ENCODE results near the gene PRUNE1. TPM values are rescaled to one million over a fixed set of nuclear protein-coding genes. Genes with fewer than 3 reads are reported as not detected.

The PRUNE1 gene
- total RNA-seq, 1 experiment from 2014 or later, result 17.4 TPM

- Histone ChIP-seq H3K4me1 (peaks cover 4% of the 10 kb centered on the region), H3K9me3 (replicated peaks) (no peaks in the 10 kb centered on the region), H3K36me3 (peaks cover 7% of the 10 kb centered on the region; the same call in 1 of the 2 replicates), H3K27me3 (no peaks in the 10 kb centered on the region), H3K27ac (no peak overlapping the region), H3K4me3 (no peak overlapping the region)
- no peak for DNase-seq
These were observed 54.6 kb downstream of the PRUNE1 start for GRCh38 chr1:151062741-151063371.

- peaks cover 12% of the 10 kb centered on the region; the same call in 1 of the 2 replicates for H3K36me3 ChIP-seq
- no peaks in the 10 kb centered on the region for H3K9me3 ChIP-seq (replicated peaks)
- no peak for DNase-seq
- H3K27ac ChIP-seq, result no peak overlapping the region
- H3K27me3 ChIP-seq, result no peaks in the 10 kb centered on the region
- H3K4me3 ChIP-seq, result no peak overlapping the region
- H3K4me1 ChIP-seq, result no peaks in the 10 kb centered on the region
These were observed 56.9 kb downstream of the PRUNE1 start for GRCh38 chr1:151065089-151065645.

- H3K36me3 ChIP-seq, result peaks cover 12% of the 10 kb centered on the region; the same call in 1 of the 2 replicates
- peaks cover 5% of the 10 kb centered on the region; the same call in 1 of the 2 replicates for H3K4me1 ChIP-seq
- no peak for DNase-seq
- no peaks in the 10 kb centered on the region for H3K9me3 ChIP-seq (replicated peaks)
- H3K27me3 ChIP-seq, result no peaks in the 10 kb centered on the region
- H3K27ac ChIP-seq, result no peak overlapping the region
- H3K4me3 ChIP-seq, result no peak overlapping the region
These were observed 58.9 kb downstream of the PRUNE1 start for GRCh38 chr1:151067185-151067584.

- no peak for DNase-seq
- Histone ChIP-seq H3K27ac (no peak overlapping the region), H3K4me3 (no peak overlapping the region), H3K27me3 (no peaks in the 10 kb centered on the region), H3K9me3 (replicated peaks) (no peaks in the 10 kb centered on the region), H3K4me1 (peaks cover 5% of the 10 kb centered on the region; the same call in 1 of the 2 replicates), H3K36me3 (peaks cover 9% of the 10 kb centered on the region; the same call in 1 of the 2 replicates)
These were observed 60.8 kb downstream of the PRUNE1 start for GRCh38 chr1:151069103-151069486.

GRCh38 chr1:151070474-151071276 lies 62.4 kb downstream of the PRUNE1 start, which contains the start of gene GABPB2:
TSS of gene GABPB2 (plus strand) at chr1:151070761. CDS start at chr1:151088190, 17,429 bp downstream.
- Histone ChIP-seq H3K27me3 (no peaks in the 10 kb centered on the region), H3K36me3 (peaks cover 9% of the 10 kb centered on the region; the same call in 1 of the 2 replicates), H3K27ac (peak within 1 kb of the TSS; percentile 91), H3K4me3 (peak within 1 kb of the TSS; percentile 69), H3K4me1 (peaks cover 5% of the 10 kb centered on the region; the same call in 1 of the 2 replicates), H3K9me3 (replicated peaks) (no peaks in the 10 kb centered on the region)
- DNase-seq, result peak; percentile 92

GRCh38 chr1:151072224-151072623 lies 64.0 kb downstream of the PRUNE1 start:
- Histone ChIP-seq H3K4me3 (no peak overlapping the region), H3K36me3 (peaks cover 9% of the 10 kb centered on the region; the same call in 1 of the 2 replicates), H3K9me3 (replicated peaks) (no peaks in the 10 kb centered on the region), H3K27ac (no peak overlapping the region), H3K4me1 (peaks cover 5% of the 10 kb centered on the region; the same call in 1 of the 2 replicates), H3K27me3 (no peaks in the 10 kb centered on the region)
- DNase-seq, result no peak

Other genes with a start within 250 kb of the PRUNE1 start
- 14.2 and 14.4 TPM in 2 replicates for gene CTSS, start 242.7 kb upstream of the PRUNE1 start, total RNA-seq (2014; rRNA removed; shearing (Covaris generic))
- gene CTSK, start 200.2 kb upstream of the PRUNE1 start, total RNA-seq (2014; rRNA removed; shearing (Covaris generic)), result 0.97 and 1.3 TPM in 2 replicates
- gene ARNT, start 131.8 kb upstream of the PRUNE1 start, total RNA-seq (2014; rRNA removed; shearing (Covaris generic)), result 25.4 and 26.0 TPM in 2 replicates
- not detected in 2 replicates for gene CTXND2, start 121.3 kb upstream of the PRUNE1 start, total RNA-seq (2014; rRNA removed; shearing (Covaris generic))
- gene SETDB1, start 82.1 kb upstream of the PRUNE1 start, total RNA-seq (2014; rRNA removed; shearing (Covaris generic)), result 42.8 and 46.2 TPM in 2 replicates
- gene CERS2, start 33.6 kb upstream of the PRUNE1 start, total RNA-seq (2014; rRNA removed; shearing (Covaris generic)), result 87.3 and 95.2 TPM in 2 replicates
- not detected in 2 replicates for gene ANXA9, start 26.2 kb upstream of the PRUNE1 start, total RNA-seq (2014; rRNA removed; shearing (Covaris generic))
- gene MINDY1, start 1.5 kb upstream of the PRUNE1 start, total RNA-seq (2014; rRNA removed; shearing (Covaris generic)), result 2.0 and 2.5 TPM in 2 replicates
- 0.22 and 0.56 TPM in 2 replicates for gene BNIPL, start 28.1 kb downstream of the PRUNE1 start, total RNA-seq (2014; rRNA removed; shearing (Covaris generic))
- 1.8 and 2.0 TPM in 2 replicates for gene C1orf56, start 39.3 kb downstream of the PRUNE1 start, total RNA-seq (2014; rRNA removed; shearing (Covaris generic))
- 42.2 and 48.3 TPM in 2 replicates for gene CDC42SE1, start 51.2 kb downstream of the PRUNE1 start, total RNA-seq (2014; rRNA removed; shearing (Covaris generic))
- gene MLLT11, start 51.9 kb downstream of the PRUNE1 start, total RNA-seq (2014; rRNA removed; shearing (Covaris generic)), result 14.9 and 15.7 TPM in 2 replicates
- gene GABPB2, start 62.3 kb downstream of the PRUNE1 start, total RNA-seq (2014; rRNA removed; shearing (Covaris generic)), result 3.0 and 3.2 TPM in 2 replicates
- 11.2 and 12.5 TPM in 2 replicates for gene SEMA6C, start 138.2 kb downstream of the PRUNE1 start, total RNA-seq (2014; rRNA removed; shearing (Covaris generic))
- gene TNFAIP8L2, start 148.2 kb downstream of the PRUNE1 start, total RNA-seq (2014; rRNA removed; shearing (Covaris generic)), result not detected in 2 replicates
- 13.4 and 15.8 TPM in 2 replicates for gene LYSMD1, start 157.5 kb downstream of the PRUNE1 start, total RNA-seq (2014; rRNA removed; shearing (Covaris generic))
- gene SCNM1, start 157.7 kb downstream of the PRUNE1 start, total RNA-seq (2014; rRNA removed; shearing (Covaris generic)), result 48.9 and 57.8 TPM in 2 replicates
- not detected in 2 replicates for gene TMOD4, start 167.5 kb downstream of the PRUNE1 start, total RNA-seq (2014; rRNA removed; shearing (Covaris generic))
- 49.4 and 55.2 TPM in 2 replicates for gene VPS72, start 181.7 kb downstream of the PRUNE1 start, total RNA-seq (2014; rRNA removed; shearing (Covaris generic))
- 85.0 and 99.3 TPM in 2 replicates for gene PIP5K1A, start 190.1 kb downstream of the PRUNE1 start, total RNA-seq (2014; rRNA removed; shearing (Covaris generic))
- 130 and 132 TPM in 2 replicates for gene PSMD4, start 246.3 kb downstream of the PRUNE1 start, total RNA-seq (2014; rRNA removed; shearing (Covaris generic))